Large intestine (tissue), 3 donors: Measurements from ENCODE around the gene CCDC185. TPM values are rescaled to one million over a fixed set of nuclear protein-coding genes. Genes with fewer than 3 reads are reported as not detected.
"Not testable (repeated sequence)": the region's sequence is repeated elsewhere in the genome, so short reads cannot be mapped to it uniquely, and the experiment has no call there.

Experiments used
- DNase-seq, 2 donors: peaks; one replicate each; pipeline versions ENCODE4 v3.0.0 to v3.0.0-alpha.2; 2013
- H3K27ac ChIP-seq: one replicate; pipeline ENCODE4 v1.5.1; 2013; ENCODE audit warnings: low read length
- H3K27me3 ChIP-seq: 2 replicates; pipeline ENCODE4 v1.6.1; 2013; ENCODE audit warnings: low read length; ENCODE audit not compliant: control insufficient read depth, insufficient read depth
- H3K36me3 ChIP-seq: 2 replicates; pipeline ENCODE4 v1.6.1; 2013; ENCODE audit warnings: low read length; ENCODE audit not compliant: control insufficient read depth, insufficient read depth
- H3K4me1 ChIP-seq: one replicate; pipeline ENCODE4 v1.6.1; 2013; ENCODE audit warnings: low read length; ENCODE audit not compliant: control insufficient read depth, insufficient read depth
- H3K4me3 ChIP-seq: one replicate; pipeline ENCODE4 v1.5.1; 2013; ENCODE audit warnings: low read length
- H3K9me3 ChIP-seq: one replicate; pipeline ENCODE4 v1.6.1; 2013; ENCODE audit warnings: mild to moderate bottlenecking, low read depth, low read length, moderate library complexity; ENCODE audit not compliant: control insufficient read depth
- WGBS: methylation state at CpG from one replicate; pipeline ENCODE4 v1.1.5; 2013; ENCODE audit warnings: low lambda C conversion rate; ENCODE audit not compliant: insufficient coverage; 5-methylcytosine and 5-hydroxymethylcytosine counted together
- polyA plus RNA-seq: library from polyadenylated mRNA; unstranded; fragments of 120-200 nt; gene quantifications from one replicate; pipeline ENCODE4 v1.2.1, GENCODE V29; 2013

The CCDC185 gene
- polyA plus RNA-seq, 1 donor = not detected

GRCh38 chr1:223394242-223394641, 1.0 kb downstream of the CCDC185 start:
- Histone ChIP-seq H3K9me3 (peaks cover 7% of the 10 kb centered on the region), H3K36me3 (no peaks in the 10 kb centered on the region), H3K4me1 (no peaks in the 10 kb centered on the region), H3K27ac (no peak overlapping the region), H3K27me3 (peaks cover 43% of the 10 kb centered on the region), H3K4me3 (no peak overlapping the region)
- DNase-seq = no peak
- no CpG with 5 or more reads among the region's 27 CpGs for WGBS

GRCh38 chr1:223394706-223395105, 1.5 kb downstream of the CCDC185 start:
- Histone ChIP-seq H3K36me3 (no peaks in the 10 kb centered on the region), H3K27me3 (peaks cover 43% of the 10 kb centered on the region), H3K4me3 (no peak overlapping the region), H3K27ac (no peak overlapping the region), H3K4me1 (no peaks in the 10 kb centered on the region), H3K9me3 (peaks cover 7% of the 10 kb centered on the region)
- no peak for DNase-seq
- WGBS = 100% methylated on average over 2 of the region's 13 CpGs

GRCh38 chr1:223399393-223399792, 6.2 kb downstream of the CCDC185 start:
- not testable (repeated sequence) for H3K4me3 ChIP-seq, H3K36me3 ChIP-seq, H3K4me1 ChIP-seq, H3K27ac ChIP-seq, H3K9me3 ChIP-seq, H3K27me3 ChIP-seq, DNase-seq
- no CpG with 5 or more reads among the region's 6 CpGs for WGBS

GRCh38 chr1:223401873-223402789, 8.9 kb downstream of the CCDC185 start:
- WGBS = 43% methylated on average over 1 of the region's 2 CpGs
- Histone ChIP-seq H3K27ac (no peak overlapping the region), H3K36me3 (no peaks in the 10 kb centered on the region), H3K9me3 (no peaks in the 10 kb centered on the region), H3K4me1 (no peaks in the 10 kb centered on the region), H3K27me3 (no peaks in the 10 kb centered on the region), H3K4me3 (no peak overlapping the region)
- DNase-seq = no peak

- H3K27me3 ChIP-seq = no peaks in the 10 kb centered on the region
- WGBS = 50% methylated on average over 1 of the region's 2 CpGs
- no peak overlapping the region for H3K27ac ChIP-seq
- H3K4me1 ChIP-seq = no peaks in the 10 kb centered on the region
- no peak for DNase-seq
- no peaks in the 10 kb centered on the region for H3K9me3 ChIP-seq
- H3K36me3 ChIP-seq = no peaks in the 10 kb centered on the region
- no peak overlapping the region for H3K4me3 ChIP-seq
Observed at GRCh38 chr1:223402790-223403142, 9.6 kb downstream of the CCDC185 start.

- DNase-seq = no peak
- no peak overlapping the region for H3K27ac ChIP-seq
- no peak overlapping the region for H3K4me3 ChIP-seq
- no CpG with 5 or more reads among the region's 3 CpGs for WGBS
- H3K27me3 ChIP-seq = no peaks in the 10 kb centered on the region
- H3K9me3 ChIP-seq = no peaks in the 10 kb centered on the region
- no peaks in the 10 kb centered on the region for H3K4me1 ChIP-seq
- no peaks in the 10 kb centered on the region for H3K36me3 ChIP-seq
Observed at GRCh38 chr1:223403184-223403815, 10.1 kb downstream of the CCDC185 start.

- DNase-seq = no peak
- no peaks in the 10 kb centered on the region for H3K27me3 ChIP-seq
- no peaks in the 10 kb centered on the region for H3K4me1 ChIP-seq
- H3K27ac ChIP-seq = no peak overlapping the region
- H3K4me3 ChIP-seq = no peak overlapping the region
- 100% methylated on average over 3 of the region's 3 CpGs for WGBS
- no peaks in the 10 kb centered on the region for H3K36me3 ChIP-seq
- H3K9me3 ChIP-seq = no peaks in the 10 kb centered on the region
Observed at GRCh38 chr1:223405507-223405906, 12.3 kb downstream of the CCDC185 start.

- no peaks in the 10 kb centered on the region for H3K27me3 ChIP-seq
- no peak overlapping the region for H3K4me3 ChIP-seq
- no peak for DNase-seq
- H3K9me3 ChIP-seq = no peaks in the 10 kb centered on the region
- no peaks in the 10 kb centered on the region for H3K36me3 ChIP-seq
- no peak overlapping the region for H3K27ac ChIP-seq
- H3K4me1 ChIP-seq = no peaks in the 10 kb centered on the region
Observed at GRCh38 chr1:223410036-223410435, 16.8 kb downstream of the CCDC185 start.

GRCh38 chr1:223411309-223411708, 18.1 kb downstream of the CCDC185 start:
- no peak for DNase-seq
- Histone ChIP-seq H3K4me1 (no peaks in the 10 kb centered on the region), H3K36me3 (no peaks in the 10 kb centered on the region), H3K27ac (no peak overlapping the region), H3K27me3 (no peaks in the 10 kb centered on the region), H3K4me3 (no peak overlapping the region), H3K9me3 (no peaks in the 10 kb centered on the region)
- WGBS = 90% methylated on average over 2 of the region's 2 CpGs

GRCh38 chr1:223411710-223412109, 18.5 kb downstream of the CCDC185 start:
- Histone ChIP-seq H3K27ac (no peak overlapping the region), H3K27me3 (no peaks in the 10 kb centered on the region), H3K4me1 (no peaks in the 10 kb centered on the region), H3K36me3 (no peaks in the 10 kb centered on the region), H3K4me3 (no peak overlapping the region), H3K9me3 (no peaks in the 10 kb centered on the region)
- no peak for DNase-seq

GRCh38 chr1:223413216-223413615, 20.0 kb downstream of the CCDC185 start:
- no peak overlapping the region for H3K4me3 ChIP-seq
- H3K9me3 ChIP-seq = no peaks in the 10 kb centered on the region
- no peak overlapping the region for H3K27ac ChIP-seq
- WGBS = 90% methylated on average over 2 of the region's 2 CpGs
- no peaks in the 10 kb centered on the region for H3K4me1 ChIP-seq
- H3K27me3 ChIP-seq = no peaks in the 10 kb centered on the region
- H3K36me3 ChIP-seq = no peaks in the 10 kb centered on the region
- DNase-seq = no peak
